K562 (cell line): ENCODE measurements around the gene PRKCB. TPM values are rescaled to one million over a fixed set of nuclear protein-coding genes. Genes with fewer than 3 reads are reported as not detected.

Experiments used
- ATAC-seq: fragments of 200-7000 bp; cut with Tn5 transposase; 3 replicates; pipeline ENCODE4 v1.9.1; 2020; ENCODE audit warnings: moderate library complexity
- BruUV-seq: library from RNA; stranded (reverse); fragments of 400-500 nt; replicated peaks from 2 replicates; lab custom pipeline; 2021; lab: Mats Ljungman, UMichigan
- CTCF ChIA-PET: fragments of 300-600 bp; formaldehyde crosslinking; extraction: SDS; loops from one replicate; lab custom pipeline; 2021; ENCODE audit warnings: low intra/inter-chr PET ratio; lab: Yijun Ruan, JAX
- POLR2A ChIA-PET: fragments of 300-600, 350-650 bp; sonication (Branson Sonifier 250); formaldehyde crosslinking; extraction: SDS; loops from one replicate; lab custom pipeline; 2021; ENCODE audit warnings: antibody characterized with exemption, inconsistent platforms; lab: Yijun Ruan, JAX
- DNase-seq, 4 experiments: peaks; one replicate each; pipeline versions ENCODE4 v3.0.0 to v3.0.0-alpha.2; 2011 to 2018; ENCODE audit warnings: low spot score in 3 of 4, mixed read lengths in 3 of 4; ENCODE audit errors: extremely low read depth in 1 of 4
- FAIRE-seq: peaks from 2 replicates; lab custom pipeline; 2011; peaks lifted over from hg19 to GRCh38; lab: Jason Lieb, UNC
- H2AFZ ChIP-seq: 2 replicates; pipeline ENCODE4 v1.6.0; 2011; ENCODE audit warnings: low read depth, low read length, control low read depth, inconsistent platforms
- H3K27ac ChIP-seq: fragments of 200-600 bp; 3 replicates; pipeline ENCODE4 v1.8.0; 2011; ENCODE audit warnings: low read depth, mild to moderate bottlenecking, control low read depth, inconsistent platforms, low read length, moderate library complexity, mixed read lengths; ENCODE audit errors: extremely low read depth
- H3K27me3 ChIP-seq, 2 experiments: fragments of 300-600 bp in 1 of 2; 2 replicates in 1 of 2; 3 replicates in 1 of 2; pipeline versions ENCODE4 v1.6.0 to v1.8.0; 2011; ENCODE audit warnings: inconsistent platforms in 2 of 2, low read length in 2 of 2, mild to moderate bottlenecking in 1 of 2, mixed read lengths in 1 of 2, moderate library complexity in 1 of 2; ENCODE audit not compliant: control insufficient read depth in 2 of 2, insufficient read depth in 2 of 2
- H3K36me3 ChIP-seq: fragments of 300-600 bp; 3 replicates; pipeline ENCODE4 v1.8.0; 2011; ENCODE audit warnings: mild to moderate bottlenecking, low read length, inconsistent platforms; ENCODE audit not compliant: control insufficient read depth, insufficient read depth
- H3K4me1 ChIP-seq, 2 experiments: fragments of 200-600 bp in 1 of 2; replicated peaks in 1 of 2; 2 replicates in 1 of 2; 3 replicates in 1 of 2; pipeline versions ENCODE4 v1.5.1 to v1.8.0; 2011; ENCODE audit warnings: inconsistent platforms in 2 of 2, low read length in 2 of 2, mild to moderate bottlenecking in 1 of 2, mixed read lengths in 1 of 2, moderate library complexity in 1 of 2; ENCODE audit not compliant: control insufficient read depth in 2 of 2, insufficient read depth in 2 of 2
- H3K4me2 ChIP-seq: 2 replicates; pipeline ENCODE4 v1.6.1; 2011; ENCODE audit warnings: low read length, control low read depth, inconsistent platforms, mixed read lengths; ENCODE audit not compliant: insufficient read depth
- H3K4me3 ChIP-seq: fragments of 200-600 bp; sonication (generic), shearing (Covaris generic); 2 replicates; pipeline ENCODE4 v1.5.1; 2016; ENCODE audit warnings: control low read depth, inconsistent platforms
- H3K79me2 ChIP-seq: fragments of 200-600 bp; 3 replicates; pipeline ENCODE4 v1.8.0; 2011; ENCODE audit warnings: low read length, inconsistent platforms; ENCODE audit not compliant: control insufficient read depth, insufficient read depth
- H3K9ac ChIP-seq, 2 experiments: 2 replicates each; pipeline versions ENCODE4 v1.6.0 to v1.6.1; 2011; ENCODE audit warnings: low read depth in 2 of 2, low read length in 2 of 2, control low read depth in 1 of 2, inconsistent platforms in 1 of 2, mild to moderate bottlenecking in 1 of 2, mixed read lengths in 1 of 2; ENCODE audit not compliant: insufficient read depth in 1 of 2
- H3K9me1 ChIP-seq: one replicate; pipeline ENCODE4 v1.6.0; 2011; ENCODE audit warnings: inconsistent platforms, mild to moderate bottlenecking, low read length, moderate library complexity; ENCODE audit not compliant: control insufficient read depth, insufficient read depth
- H3K9me3 ChIP-seq: replicated peaks from 2 replicates; pipeline ENCODE4 v1.5.1; 2011; ENCODE audit warnings: low read depth, low read length, inconsistent platforms; ENCODE audit not compliant: control insufficient read depth, insufficient read depth
- H4K20me1 ChIP-seq: replicated peaks from 2 replicates; pipeline ENCODE4 v1.6.1; 2011; ENCODE audit warnings: low read length, inconsistent platforms, mixed read lengths; ENCODE audit not compliant: control insufficient read depth, insufficient read depth
- ADNP ChIP-seq: fragments of 200-800 bp; sonication (Bioruptor generic); IDR thresholded peaks from 2 replicates; pipeline ENCODE4 v1.6.1; 2016; ENCODE audit warnings: missing genetic modification characterization, missing compliant biosample characterization
- AFF1 ChIP-seq, 2 experiments: fragments of 450-650 bp; IDR thresholded peaks; 2 replicates each; pipeline ENCODE4 v1.6.1; 2018; ENCODE audit warnings: mild to moderate bottlenecking in 2 of 2, low read depth in 1 of 2; ENCODE audit not compliant: partially characterized antibody in 2 of 2
- BCOR ChIP-seq: fragments of 450-650 bp; IDR thresholded peaks from 2 replicates; pipeline ENCODE4 v1.6.1; 2016
- CBX3 ChIP-seq, 2 experiments: IDR thresholded peaks; 1 replicate in 1 of 2; 2 replicates in 1 of 2; pipeline ENCODE4 v1.6.1; 2012; ENCODE audit warnings: inconsistent platforms in 2 of 2, low read length in 2 of 2, borderline replicate concordance in 1 of 2, control low read depth in 1 of 2
- ELF2 ChIP-seq: fragments of 250-450 bp; sonication (Bioruptor Pico); IDR thresholded peaks from 2 replicates; pipeline ENCODE4 v1.5.0; 2021; ENCODE audit warnings: mild to moderate bottlenecking
- ESRRA ChIP-seq: fragments of 450-650 bp; IDR thresholded peaks from 2 replicates; pipeline ENCODE4 v1.6.1; 2014; ENCODE audit warnings: low read depth, mild to moderate bottlenecking, moderate library complexity, borderline replicate concordance
- HMGN3 ChIP-seq: IDR thresholded peaks from 2 replicates; pipeline ENCODE4 v1.6.1; 2011; ENCODE audit warnings: borderline replicate concordance, low read depth, mild to moderate bottlenecking, mixed read lengths, low read length; ENCODE audit not compliant: insufficient read length; ENCODE audit errors: extremely low read depth
- JUND ChIP-seq, 2 experiments: IDR thresholded peaks; 2 replicates in 1 of 2; 3 replicates in 1 of 2; pipeline ENCODE4 v1.6.1; 2011; ENCODE audit warnings: borderline replicate concordance in 2 of 2, low read depth in 2 of 2, low read length in 2 of 2, improper control_type of control experiment in 1 of 2, missing biosample characterization in 1 of 2, missing genetic modification characterization in 1 of 2, missing genetic modification reagents in 1 of 2
- KLF1 ChIP-seq: fragments of 450-650 bp; IDR thresholded peaks from 2 replicates; pipeline ENCODE4 v1.6.1; 2016; ENCODE audit warnings: missing genetic modification characterization, missing compliant biosample characterization
- KLF13 ChIP-seq: fragments of 450-650 bp; IDR thresholded peaks from 2 replicates; pipeline ENCODE4 v1.6.1; 2016; ENCODE audit warnings: missing genetic modification characterization, low read depth, mild to moderate bottlenecking, missing compliant biosample characterization, moderate library complexity, borderline replicate concordance
- MCM3 ChIP-seq: fragments of 450-650 bp; IDR thresholded peaks from 2 replicates; pipeline ENCODE4 v1.6.1; 2016
- NR2C2 ChIP-seq, 2 experiments: fragments of 200-800 bp in 1 of 2; sonication (Bioruptor generic) in 1 of 2; sonication (generic) in 1 of 2; formaldehyde crosslinking in 1 of 2; IDR thresholded peaks; 2 replicates each; pipeline versions ENCODE4 v1.6.1 to v1.8.0; 2016 to 2022; ENCODE audit warnings: mild to moderate bottlenecking in 1 of 2, missing compliant biosample characterization in 1 of 2, missing genetic modification characterization in 1 of 2, missing genetic modification reagents in 1 of 2
- RBM25 ChIP-seq: fragments of 200-400 bp; formaldehyde crosslinking; IDR thresholded peaks from 2 replicates; pipeline ENCODE4 v1.6.1; 2018; ENCODE audit warnings: low read length, low read depth, moderate library complexity; ENCODE audit not compliant: severe bottlenecking
- RCOR1 ChIP-seq, 2 experiments: IDR thresholded peaks; 2 replicates each; pipeline ENCODE4 v1.6.1; 2012; ENCODE audit warnings: low read depth in 2 of 2, low read length in 2 of 2, borderline replicate concordance in 1 of 2, improper control_type of control experiment in 1 of 2
- SMARCA5 ChIP-seq: fragments of 450-650 bp; IDR thresholded peaks from 2 replicates; pipeline ENCODE4 v1.6.1; 2016
- ZBTB7A ChIP-seq: IDR thresholded peaks from 2 replicates; pipeline ENCODE4 v1.6.1; 2011; ENCODE audit warnings: low read depth, mild to moderate bottlenecking, low read length, moderate library complexity, borderline replicate concordance; ENCODE audit not compliant: control insufficient read depth
- ZEB2 ChIP-seq: fragments of 450-650 bp; IDR thresholded peaks from 2 replicates; pipeline ENCODE4 v1.6.1; 2016
- ZNF280B ChIP-seq: fragments of 250-450 bp; sonication (Bioruptor Pico); IDR thresholded peaks from 2 replicates; pipeline ENCODE4 v1.5.1; 2021; ENCODE audit warnings: mild to moderate bottlenecking
- WGBS: fragments of 100-300 bp; shearing (Covaris generic); methylation state at CpG from one replicate; pipeline ENCODE4 v1.1.6; 2016; ENCODE audit warnings: low coverage, mixed read lengths; ENCODE audit not compliant: insufficient coverage; ENCODE audit errors: missing lambda C conversion rate; 5-methylcytosine and 5-hydroxymethylcytosine counted together
- in situ Hi-C: fragments of 300-500 bp; cut with MboI; formaldehyde crosslinking; loops from 4 replicates; pipeline ENCODE4 v1.15.0; 2018; ENCODE audit warnings: inconsistent platforms, mixed read lengths
- intact Hi-C: fragments of 100-400 bp; cut with micrococcal nuclease; formaldehyde crosslinking; loops from 2 replicates; pipeline ENCODE4 v1.14.2; 2022
- polyA plus RNA-seq, 8 experiments: library from polyadenylated mRNA; depleted of rRNA in 4 of 8; stranded (reverse) in 5 of 8; unstranded in 3 of 8; fragments of >200 nt; fragmentation: Nextera tagmentation in 2 of 8; fragmentation: Illumina TruSeq in 1 of 8; extraction: Ambion mirVana in 2 of 8; extraction: Trizol in 1 of 8; gene quantifications; 2 replicates each; pipeline versions ENCODE4 v1.2.1 to v1.2.3, GENCODE V29; 2011 to 2014; ENCODE audit warnings: inconsistent platforms in 1 of 8, missing spikeins in 1 of 8
- total RNA-seq, 7 experiments: library from RNA; depleted of rRNA in 6 of 7; stranded (reverse); fragments of >200 nt in 6 of 7; fragmentation: Illumina TruSeq in 2 of 7; extraction: Trizol in 2 of 7; gene quantifications; 2 replicates each; pipeline versions ENCODE4 v1.2.1 to v1.2.3, GENCODE V29; 2011 to 2021; ENCODE audit warnings: low replicate concordance in 1 of 7

The PRKCB gene
- total and polyA plus RNA-seq, 9 of the 15 experiments (the other 6 are each of a cell fraction or from before 2014, with no cell fraction given) = 49.9 to 276 (median 148) TPM

GRCh38 chr16:24114876-24115275 is 279.1 kb downstream of the PRKCB start:
- Histone ChIP-seq H3K27ac (no peak overlapping the region), H3K79me2 (no peaks in the 10 kb centered on the region), H3K9me3 (no peaks in the 10 kb centered on the region), H3K9ac (no peak overlapping the region), H4K20me1 (no peaks in the 10 kb centered on the region), H3K4me1 (peaks cover 10 to 24% of the 10 kb centered on the region in 2 experiments; a peak in 4 of 5 replicates), H2AFZ (no peak overlapping the region), H3K4me2 (no peak overlapping the region), H3K27me3 (no peaks in the 10 kb centered on the region), H3K36me3 (peaks cover 44% of the 10 kb centered on the region), H3K4me3 (no peak overlapping the region), H3K9me1 (no peaks in the 10 kb centered on the region)
- 94% methylated on average over 2 of the region's 2 CpGs for WGBS
- POLR2A ChIA-PET = no interaction called here
- FAIRE-seq (no peak), ATAC-seq (no peak; the same call in 2 of the 3 replicates), DNase-seq (peak in 1 of 4 experiments; percentile 21)
- BruUV-seq = TSS peak; percentile 23
- CTCF ChIA-PET = no interaction called here
- in situ Hi-C loops = no loop called here
- intact Hi-C loops = no loop called here
- TF ChIP-seq NR2C2 (CRISPR knock-in tag; IDR thresholded peaks at IDR 0.05) = no peak
- no peak for TF ChIP-seq NR2C2 (tag; IDR thresholded peaks at IDR 0.05)
- no peak for TF ChIP-seq ZEB2
- TF ChIP-seq ELF2 (CRISPR knock-in tag) = no peak
- TF ChIP-seq KLF13 (tag) = no peak
- peak; percentile 89 for TF ChIP-seq RBM25
- no peak for TF ChIP-seq JUND (IDR thresholded peaks at IDR 0.05; ENCODE audit: borderline replicate concordance, low read depth, low read length)
- TF ChIP-seq JUND (tag; IDR thresholded peaks at IDR 0.05; ENCODE audit: borderline replicate concordance, low read depth, low read length) = no peak
- no peak for TF ChIP-seq AFF1 (IDR thresholded peaks at IDR 0.05; ENCODE audit: low read depth in 1 of 2, partially characterized antibody in 2 of 2)
- TF ChIP-seq BCOR = peak; percentile 86
- TF ChIP-seq ZBTB7A = no peak
- TF ChIP-seq HMGN3 = no peak
- TF ChIP-seq MCM3 = no peak
- TF ChIP-seq ESRRA = no peak
- TF ChIP-seq RCOR1 (IDR thresholded peaks at IDR 0.05; ENCODE audit: borderline replicate concordance in 1 of 2, low read depth in 2 of 2, low read length in 2 of 2) = peak in 1 of 2 experiments; percentile 33; a peak in 1 of 4 replicates
- TF ChIP-seq ADNP = peak; percentile 78; the same call in 1 of the 2 replicates
- peak; percentile 82; the same call in 1 of the 2 replicates for TF ChIP-seq SMARCA5
- no peak for TF ChIP-seq KLF1 (tag)
- TF ChIP-seq CBX3 (IDR thresholded peaks at IDR 0.05; ENCODE audit: borderline replicate concordance in 1 of 2, low read length in 2 of 2) = no peak
- TF ChIP-seq ZNF280B (CRISPR knock-in tag) = no peak
